RWPE2 (cell line): ENCODE data around the gene SCAF1.

Source experiments
- ATAC-seq: fragments of 200-7000 bp; cut with Tn5 transposase; 3 replicates; pipeline ENCODE4 v1.9.1; 2021; ENCODE audit warnings: low read depth
- DNase-seq: peaks from one replicate; pipeline ENCODE4 v3.0.0-alpha.2; 2020; ENCODE audit warnings: low spot score
- H3K27ac ChIP-seq: fragments of 450-650 bp; 2 replicates; pipeline ENCODE4 v1.5.1; 2017; ENCODE audit warnings: mild to moderate bottlenecking; ENCODE audit not compliant: poor library complexity, severe bottlenecking
- H3K27me3 ChIP-seq: fragments of 250-450 bp; sonication (Bioruptor Pico); 2 replicates; pipeline ENCODE4 v1.5.1; 2021; ENCODE audit warnings: mild to moderate bottlenecking, moderate library complexity; ENCODE audit not compliant: insufficient read depth, poor library complexity, severe bottlenecking
- H3K36me3 ChIP-seq: fragments of 250-450 bp; sonication (Bioruptor Pico); 2 replicates; pipeline ENCODE4 v1.5.1; 2020; ENCODE audit warnings: low read depth, mild to moderate bottlenecking, moderate library complexity
- H3K4me1 ChIP-seq: fragments of 250-450 bp; sonication (Bioruptor Pico); 2 replicates; pipeline ENCODE4 v1.5.1; 2021; ENCODE audit warnings: mild to moderate bottlenecking, moderate library complexity; ENCODE audit not compliant: insufficient read depth, poor library complexity, severe bottlenecking
- H3K4me3 ChIP-seq: fragments of 250-450 bp; sonication (Bioruptor Pico); 2 replicates; pipeline ENCODE4 v1.5.1; 2021; ENCODE audit warnings: mild to moderate bottlenecking, moderate library complexity; ENCODE audit not compliant: severe bottlenecking
- H3K9me3 ChIP-seq: fragments of 250-450 bp; sonication (Bioruptor Pico); 2 replicates; pipeline ENCODE4 v1.5.1; 2021; ENCODE audit warnings: mild to moderate bottlenecking, moderate library complexity; ENCODE audit not compliant: severe bottlenecking
- CTCF ChIP-seq: fragments of 450-650 bp; IDR thresholded peaks from one replicate; pipeline ENCODE4 v1.5.1; 2017; ENCODE audit warnings: mild to moderate bottlenecking, moderate library complexity; ENCODE audit not compliant: poor library complexity, severe bottlenecking

Gene SCAF1

GRCh38 chr19:49677901-49678674 is 36.1 kb downstream of the SCAF1 start:
- no peaks in the 10 kb centered on the region for H3K9me3 ChIP-seq
- H3K36me3 ChIP-seq = peaks cover 33% of the 10 kb centered on the region
- H3K4me3 ChIP-seq = peak overlapping the region; percentile 89
- TF ChIP-seq CTCF = peak; percentile 74
- H3K4me1 ChIP-seq = peaks cover 2% of the 10 kb centered on the region
- no peaks in the 10 kb centered on the region for H3K27me3 ChIP-seq
- H3K27ac ChIP-seq = peak overlapping the region; percentile 82
- DNase-seq = peak; percentile 50
- ATAC-seq = no peak

GRCh38 chr19:49678985-49679770 is 37.2 kb downstream of the SCAF1 start:
- TF ChIP-seq CTCF = no peak
- Histone ChIP-seq H3K27me3 (no peaks in the 10 kb centered on the region), H3K27ac (peak overlapping the region; percentile 82), H3K36me3 (peaks cover 44% of the 10 kb centered on the region), H3K4me3 (no peak overlapping the region), H3K9me3 (no peaks in the 10 kb centered on the region), H3K4me1 (peaks cover 2% of the 10 kb centered on the region)
- ATAC-seq (no peak), DNase-seq (no peak)

GRCh38 chr19:49679771-49680413 is 37.9 kb downstream of the SCAF1 start:
- no peaks in the 10 kb centered on the region for H3K9me3 ChIP-seq
- peaks cover 51% of the 10 kb centered on the region for H3K36me3 ChIP-seq
- H3K27ac ChIP-seq = no peak overlapping the region
- ATAC-seq (no peak), DNase-seq (peak; percentile 48)
- peaks cover 2% of the 10 kb centered on the region for H3K4me1 ChIP-seq
- H3K27me3 ChIP-seq = no peaks in the 10 kb centered on the region
- no peak overlapping the region for H3K4me3 ChIP-seq
- no peak for TF ChIP-seq CTCF

- ATAC-seq (peak; percentile 6; the same call in 1 of the 3 replicates), DNase-seq (peak; percentile 83)
- TF ChIP-seq CTCF = peak; percentile 99
- peaks cover 2% of the 10 kb centered on the region for H3K4me1 ChIP-seq
- H3K36me3 ChIP-seq = peaks cover 54% of the 10 kb centered on the region
- no peak overlapping the region for H3K27ac ChIP-seq
- H3K27me3 ChIP-seq = no peaks in the 10 kb centered on the region
- H3K9me3 ChIP-seq = no peaks in the 10 kb centered on the region
- no peak overlapping the region for H3K4me3 ChIP-seq
Observed at GRCh38 chr19:49680421-49681351, 38.7 kb downstream of the SCAF1 start.
